Osteoblast (primary cell): ENCODE data around the gene TBR1. TPM values are rescaled to one million over a fixed set of nuclear protein-coding genes. Genes with fewer than 3 reads are reported as not detected.

Source experiments
- DNase-seq: peaks from one replicate; pipeline ENCODE4 v3.0.0; 2011; ENCODE audit warnings: low spot score, mixed read lengths; ENCODE audit not compliant: insufficient read length; ENCODE audit errors: missing footprints
- H2AFZ ChIP-seq: 2 replicates; pipeline ENCODE4 v1.6.0; 2011; ENCODE audit warnings: mild to moderate bottlenecking, low read length
- H3K27ac ChIP-seq: 2 replicates; pipeline ENCODE4 v1.5.1; 2011; ENCODE audit warnings: mild to moderate bottlenecking, low read depth, low read length, moderate library complexity
- H3K27me3 ChIP-seq: 2 replicates; pipeline ENCODE4 v1.6.0; 2012; ENCODE audit warnings: mild to moderate bottlenecking, control low read depth, inconsistent platforms, low read length, moderate library complexity; ENCODE audit not compliant: insufficient read depth
- H3K36me3 ChIP-seq: 2 replicates; pipeline ENCODE4 v1.5.1; 2011; ENCODE audit warnings: mild to moderate bottlenecking, low read length, control low read depth, moderate library complexity; ENCODE audit not compliant: insufficient read depth
- H3K4me1 ChIP-seq: 2 replicates; pipeline ENCODE4 v1.5.1; 2011; ENCODE audit warnings: mild to moderate bottlenecking, low read length, control low read depth, moderate library complexity; ENCODE audit not compliant: insufficient read depth
- H3K4me2 ChIP-seq: 2 replicates; pipeline ENCODE4 v1.6.0; 2011; ENCODE audit warnings: mild to moderate bottlenecking, low read length; ENCODE audit not compliant: insufficient read depth
- H3K4me3 ChIP-seq: fragments of 200-600 bp; sonication (generic); 3 replicates; pipeline ENCODE4 v1.5.1; 2012; ENCODE audit warnings: mild to moderate bottlenecking, low read length, inconsistent platforms; ENCODE audit not compliant: insufficient read depth
- H3K79me2 ChIP-seq: 2 replicates; pipeline ENCODE4 v1.6.0; 2012; ENCODE audit warnings: mild to moderate bottlenecking, low read length, control low read depth, inconsistent platforms; ENCODE audit not compliant: insufficient read depth
- H3K9me3 ChIP-seq: 2 replicates; pipeline ENCODE4 v1.5.1; 2011; ENCODE audit warnings: low read depth, low read length, control low read depth
- H4K20me1 ChIP-seq: 2 replicates; pipeline ENCODE4 v1.6.0; 2012; ENCODE audit warnings: mild to moderate bottlenecking, low read length, control low read depth; ENCODE audit not compliant: insufficient read depth
- CTCF ChIP-seq: IDR thresholded peaks from 2 replicates; pipeline ENCODE4 v1.5.1; 2011; ENCODE audit warnings: mild to moderate bottlenecking, low read depth, low read length, moderate library complexity; ENCODE audit errors: extremely low read depth
- small RNA-seq: library from RNA; depleted of rRNA; stranded (forward); fragments of <200 nt; gene quantifications from one replicate; pipeline ENCODE3, GENCODE V24; 2012
- total RNA-seq: library from RNA; depleted of rRNA; stranded (reverse); fragments of >200 nt; gene quantifications from 2 replicates; pipeline ENCODE4 v1.2.3, GENCODE V29; 2012

Gene TBR1
- total RNA-seq, 1 donor, result not detected

- no peak overlapping the region for H3K4me2 ChIP-seq
- no peaks in the 10 kb centered on the region for H3K36me3 ChIP-seq
- no peaks in the 10 kb centered on the region for H3K27me3 ChIP-seq
- no peak for TF ChIP-seq CTCF
- DNase-seq, result no peak
- H3K4me3 ChIP-seq, result no peak overlapping the region
- H4K20me1 ChIP-seq, result no peaks in the 10 kb centered on the region
- no peaks in the 10 kb centered on the region for H3K4me1 ChIP-seq
- no peaks in the 10 kb centered on the region for H3K9me3 ChIP-seq
- H3K79me2 ChIP-seq, result no peaks in the 10 kb centered on the region
- H3K27ac ChIP-seq, result no peak overlapping the region
- H2AFZ ChIP-seq, result no peak overlapping the region
Observed at GRCh38 chr2:161471631-161472030, 55.5 kb downstream of the TBR1 start.

GRCh38 chr2:161474920-161475319, 58.8 kb downstream of the TBR1 start:
- no peak overlapping the region for H3K4me2 ChIP-seq
- no peak for TF ChIP-seq CTCF
- no peaks in the 10 kb centered on the region for H3K36me3 ChIP-seq
- no peak overlapping the region for H3K27ac ChIP-seq
- H3K9me3 ChIP-seq, result no peaks in the 10 kb centered on the region
- H2AFZ ChIP-seq, result no peak overlapping the region
- no peaks in the 10 kb centered on the region for H3K27me3 ChIP-seq
- H3K4me1 ChIP-seq, result no peaks in the 10 kb centered on the region
- H3K79me2 ChIP-seq, result no peaks in the 10 kb centered on the region
- DNase-seq, result no peak
- no peaks in the 10 kb centered on the region for H4K20me1 ChIP-seq
- H3K4me3 ChIP-seq, result no peak overlapping the region

Small RNA genes within 50 kb of the gene (small RNA-seq; reads per million reads assigned to genes)
- gene RNA5SP108, result not detected

Other genes with a start within 250 kb of the TBR1 start
- 74.2 and 76.0 TPM in 2 replicates for gene PSMD14, start 107.9 kb upstream of the TBR1 start, total RNA-seq
- not detected in 2 replicates for gene SLC4A10, start 208.1 kb downstream of the TBR1 start, total RNA-seq